Progenitor cell of endocrine pancreas (in vitro differentiated cells): ENCODE data around the gene MAST4. TPM values are rescaled to one million over a fixed set of nuclear protein-coding genes. Genes with fewer than 3 reads are reported as not detected.
A peak's percentile ranks its signal among the peaks of the same experiment; 100 is the strongest.

Experiments used
- DNase-seq: peaks from one replicate; pipeline ENCODE4 v3.0.0; 2021; ENCODE audit warnings: low spot score; ENCODE audit not compliant: unreplicated experiment
- H3K27ac Mint-ChIP-seq: 2 replicates; pipeline ENCODE4 v1.8.0; 2021; ENCODE audit warnings: mild to moderate bottlenecking, moderate library complexity, mixed read lengths
- H3K27me3 Mint-ChIP-seq: 2 replicates; pipeline ENCODE4 v1.8.0; 2021; ENCODE audit warnings: mixed read lengths
- H3K36me3 Mint-ChIP-seq: 2 replicates; pipeline ENCODE4 v1.8.0; 2022; ENCODE audit warnings: mixed read lengths; ENCODE audit not compliant: insufficient read depth
- H3K4me1 Mint-ChIP-seq: 2 replicates; pipeline ENCODE4 v1.8.0; 2021; ENCODE audit warnings: low read depth, mixed read lengths
- H3K4me3 Mint-ChIP-seq: 2 replicates; pipeline ENCODE4 v1.8.0; 2021; ENCODE audit warnings: low read depth, mild to moderate bottlenecking, moderate library complexity, mixed read lengths
- H3K9me3 Mint-ChIP-seq: 2 replicates; pipeline ENCODE4 v1.8.0; 2021; ENCODE audit warnings: low read depth, mixed read lengths
- total RNA-seq: library from RNA; stranded (reverse); gene quantifications from 2 replicates; pipeline ENCODE4 v1.2.1, GENCODE V29; 2021
- TF ChIP-seq, protein P1 (sequence below): fragments of 200-600 bp; sonication (generic); IDR thresholded peaks from one replicate; pipeline ENCODE4 v1.5.0; 2021; ENCODE audit warnings: antibody characterized with exemption, mild to moderate bottlenecking; ENCODE audit not compliant: unreplicated experiment

MAST4 gene
- total RNA-seq, 1 donor from 2014 or later, result 45.3 TPM

GRCh38 chr5:66826263-66826662 lies 230.1 kb downstream of the MAST4 start:
- Mint-ChIP-seq H3K27ac (no peak overlapping the region), H3K4me3 (no peak overlapping the region), H3K27me3 (peaks cover 12% of the 10 kb centered on the region), H3K9me3 (no peaks in the 10 kb centered on the region), H3K36me3 (peaks cover 4% of the 10 kb centered on the region), H3K4me1 (peaks cover 20% of the 10 kb centered on the region)
- TF ChIP-seq, protein P1, sequence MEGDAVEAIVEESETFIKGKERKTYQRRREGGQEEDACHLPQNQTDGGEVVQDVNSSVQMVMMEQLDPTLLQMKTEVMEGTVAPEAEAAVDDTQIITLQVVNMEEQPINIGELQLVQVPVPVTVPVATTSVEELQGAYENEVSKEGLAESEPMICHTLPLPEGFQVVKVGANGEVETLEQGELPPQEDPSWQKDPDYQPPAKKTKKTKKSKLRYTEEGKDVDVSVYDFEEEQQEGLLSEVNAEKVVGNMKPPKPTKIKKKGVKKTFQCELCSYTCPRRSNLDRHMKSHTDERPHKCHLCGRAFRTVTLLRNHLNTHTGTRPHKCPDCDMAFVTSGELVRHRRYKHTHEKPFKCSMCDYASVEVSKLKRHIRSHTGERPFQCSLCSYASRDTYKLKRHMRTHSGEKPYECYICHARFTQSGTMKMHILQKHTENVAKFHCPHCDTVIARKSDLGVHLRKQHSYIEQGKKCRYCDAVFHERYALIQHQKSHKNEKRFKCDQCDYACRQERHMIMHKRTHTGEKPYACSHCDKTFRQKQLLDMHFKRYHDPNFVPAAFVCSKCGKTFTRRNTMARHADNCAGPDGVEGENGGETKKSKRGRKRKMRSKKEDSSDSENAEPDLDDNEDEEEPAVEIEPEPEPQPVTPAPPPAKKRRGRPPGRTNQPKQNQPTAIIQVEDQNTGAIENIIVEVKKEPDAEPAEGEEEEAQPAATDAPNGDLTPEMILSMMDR, result no peak
- no peak for DNase-seq

GRCh38 chr5:66826696-66827095 lies 230.5 kb downstream of the MAST4 start:
- Mint-ChIP-seq H3K4me1 (peaks cover 20% of the 10 kb centered on the region), H3K27me3 (peaks cover 12% of the 10 kb centered on the region), H3K36me3 (peaks cover 4% of the 10 kb centered on the region), H3K9me3 (no peaks in the 10 kb centered on the region), H3K27ac (no peak overlapping the region), H3K4me3 (no peak overlapping the region)
- TF ChIP-seq, protein P1, result no peak
- no peak for DNase-seq

DNA sequence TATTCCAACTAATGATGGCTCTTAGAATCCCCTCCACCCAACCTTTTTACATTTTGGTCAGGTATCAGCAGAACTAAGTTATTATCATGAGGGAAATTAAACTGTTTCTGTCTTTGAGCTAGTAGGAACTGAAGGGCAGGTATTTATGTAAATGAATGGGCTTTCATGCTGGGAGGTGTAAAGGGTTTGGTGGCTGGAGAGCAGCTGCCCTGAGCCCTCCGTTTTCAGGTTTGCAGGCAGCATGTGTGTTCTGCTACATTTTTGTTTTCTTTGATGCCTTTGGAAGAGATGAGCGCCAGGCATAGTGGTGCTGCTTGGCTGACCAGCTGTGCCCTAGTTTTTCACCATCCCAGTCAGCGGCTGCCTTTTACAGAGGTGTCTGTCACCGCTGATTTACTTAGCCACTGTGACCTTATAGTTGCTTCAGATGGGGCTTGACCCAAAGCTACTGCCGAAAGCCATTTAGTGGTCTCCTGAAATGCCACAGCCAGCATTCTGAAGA lies 231.9 kb downstream of the MAST4 start:
- Mint-ChIP-seq H3K27ac (no peak overlapping the region), H3K4me3 (peak overlapping the region; percentile 57), H3K4me1 (peaks cover 20% of the 10 kb centered on the region)

DNA sequence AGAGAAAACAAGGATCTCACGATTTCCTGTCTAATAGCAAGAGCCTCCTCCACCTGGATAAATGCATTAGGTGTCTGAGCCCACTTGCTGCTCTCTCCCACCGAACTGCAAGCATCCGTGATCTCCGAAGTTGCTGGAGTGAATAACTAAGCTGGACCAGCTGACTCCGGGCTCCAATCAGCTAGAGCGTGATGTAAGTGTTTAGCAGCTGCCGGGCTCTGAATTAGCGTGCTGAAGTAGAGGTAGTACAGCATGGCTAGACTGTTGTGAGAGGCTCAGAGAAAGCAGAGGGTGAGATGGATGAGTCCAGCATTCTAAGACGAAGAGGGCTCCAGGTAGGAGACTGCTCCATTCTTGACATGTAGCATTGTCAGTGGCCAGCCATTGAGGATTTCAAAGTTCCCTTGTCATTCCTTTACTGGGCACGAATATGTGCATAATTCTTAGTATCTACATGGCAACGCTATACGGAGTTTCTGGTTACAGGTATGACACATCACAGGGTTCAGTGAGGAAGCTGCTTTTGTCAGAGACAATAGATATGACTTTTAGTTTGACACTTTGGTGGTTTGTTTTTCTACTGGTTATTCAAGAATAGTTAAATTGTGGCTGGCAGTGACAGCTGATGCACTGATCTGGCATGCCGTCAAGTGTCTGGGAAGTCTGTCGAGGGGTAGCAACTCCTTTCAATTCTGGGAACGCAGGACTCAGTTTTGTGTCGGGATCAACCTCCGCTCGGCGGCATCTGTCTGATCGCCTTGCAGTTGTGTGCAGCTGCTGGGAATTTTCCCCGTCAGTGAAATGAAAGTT lies 232.6 kb downstream of the MAST4 start:
- peak overlapping the region; percentile 57 for H3K4me3 Mint-ChIP-seq
- peaks cover 20% of the 10 kb centered on the region for H3K4me1 Mint-ChIP-seq
- DNase-seq, result peak; percentile 20
- H3K27ac Mint-ChIP-seq, result peak overlapping the region; percentile 6
- H3K36me3 Mint-ChIP-seq, result peaks cover 3% of the 10 kb centered on the region
- H3K9me3 Mint-ChIP-seq, result no peaks in the 10 kb centered on the region
- peaks cover 12% of the 10 kb centered on the region for H3K27me3 Mint-ChIP-seq
- TF ChIP-seq, protein P1, result no peak

More for the DNA sequence above, 231.9 kb downstream of the MAST4 start:
- no peaks in the 10 kb centered on the region for H3K9me3 Mint-ChIP-seq
- TF ChIP-seq, protein P1, result no peak
- DNase-seq, result no peak
- H3K36me3 Mint-ChIP-seq, result peaks cover 4% of the 10 kb centered on the region
- H3K27me3 Mint-ChIP-seq, result peaks cover 12% of the 10 kb centered on the region

DNA sequence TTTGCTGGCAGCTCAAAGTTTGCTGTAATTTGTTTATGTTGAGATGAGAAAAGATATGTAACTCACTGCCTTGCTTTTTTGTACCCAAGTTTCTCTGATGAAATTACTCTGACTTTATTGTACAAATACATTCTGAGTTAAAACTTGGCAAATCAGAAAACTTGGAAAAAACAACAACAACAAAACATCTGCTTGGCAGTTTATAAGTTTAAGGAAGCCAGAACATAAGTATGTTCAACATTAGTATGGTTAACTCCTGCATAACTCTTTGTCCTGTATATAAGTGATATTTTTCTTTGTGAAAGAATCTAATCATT lies 233.1 kb downstream of the MAST4 start:
- H3K4me1 Mint-ChIP-seq, result peaks cover 21% of the 10 kb centered on the region

More for the DNA sequence above, 233.1 kb downstream of the MAST4 start:
- peak overlapping the region; percentile 57 for H3K4me3 Mint-ChIP-seq
- no peaks in the 10 kb centered on the region for H3K36me3 Mint-ChIP-seq
- TF ChIP-seq, protein P1, result no peak
- H3K27ac Mint-ChIP-seq, result peak overlapping the region; percentile 6
- H3K27me3 Mint-ChIP-seq, result peaks cover 12% of the 10 kb centered on the region
- no peaks in the 10 kb centered on the region for H3K9me3 Mint-ChIP-seq
- no peak for DNase-seq
